ENCODE data around the gene RNMT. TPM values are rescaled to one million over a fixed set of nuclear protein-coding genes. Genes with fewer than 3 reads are reported as not detected.

RNMT gene
- total RNA-seq, 1 experiment from 2014 or later: 38.4 TPM

Other genes starting within 250 kb of the RNMT start
- gene FAM210A, start 115 bp upstream of the RNMT start, total RNA-seq (2022): 31.2 and 35.5 TPM in 2 replicates
- not detected in 2 replicates for gene MC5R, start 97.5 kb downstream of the RNMT start, total RNA-seq (2022)
- not detected in 2 replicates for gene MC2R, start 188.9 kb downstream of the RNMT start, total RNA-seq (2022)

All from MCF 10A (cell line).